Psoas muscle (tissue), 8 donors: ENCODE data around the gene ASTL. TPM values are rescaled to one million over a fixed set of nuclear protein-coding genes. Genes with fewer than 3 reads are reported as not detected.

Source experiments
- ATAC-seq, 4 donors: fragments of 200-7000 bp; cut with Tn5 transposase; one replicate each; pipeline ENCODE4 v1.9.1; 2020; ENCODE audit warnings: moderate library complexity in 3 of 4, mild to moderate bottlenecking in 2 of 4
- DNase-seq, 2 donors: peaks; one replicate each; pipeline ENCODE4 v3.0.0-alpha.2; 2020
- H3K27ac ChIP-seq: fragments of 200-600 bp; one replicate; pipeline ENCODE4 v1.8.0; 2022
- H3K27me3 ChIP-seq, 3 donors: fragments of 200-600 bp in 1 of 3; one replicate each; pipeline versions ENCODE4 v1.6.1 to v1.8.0; 2013 to 2022; ENCODE audit warnings: low read length in 2 of 3, mild to moderate bottlenecking in 2 of 3, moderate library complexity in 1 of 3; ENCODE audit not compliant: insufficient read depth in 3 of 3
- H3K36me3 ChIP-seq, 2 donors: fragments of 200-600 bp in 1 of 2; one replicate each; pipeline versions ENCODE4 v1.6.1 to v1.8.0; 2013 to 2022; ENCODE audit warnings: low read depth in 1 of 2, mild to moderate bottlenecking in 1 of 2, moderate library complexity in 1 of 2; ENCODE audit not compliant: insufficient read depth in 1 of 2
- H3K4me1 ChIP-seq: fragments of 200-600 bp; one replicate; pipeline ENCODE4 v1.8.0; 2022
- H3K4me3 ChIP-seq: fragments of 200-600 bp; one replicate; pipeline ENCODE4 v1.8.0; 2022; ENCODE audit warnings: mild to moderate bottlenecking
- H3K9me3 ChIP-seq: fragments of 200-600 bp; one replicate; pipeline ENCODE4 v1.8.0; 2022
- CTCF ChIP-seq: fragments of 200-600 bp; IDR thresholded peaks from one replicate; pipeline ENCODE4 v1.8.0; 2022; ENCODE audit warnings: antibody characterized with exemption
- WGBS, 3 donors: extraction: QIAGEN DNeasy Blood & Tissue Kit; methylation state at CpG; one replicate each; pipeline versions ENCODE4 v1.1.6 to v1.1.7; 2013; 5-methylcytosine and 5-hydroxymethylcytosine counted together
- intact Hi-C, 2 donors: fragments of 100-400 bp; cut with DNase I; formaldehyde crosslinking; loops; one replicate each; pipeline versions ENCODE4 v1.11.0 to v1.14.2; 2022
- polyA plus RNA-seq, 3 donors: library from polyadenylated mRNA; stranded (reverse); fragments of 200-250 nt; gene quantifications; one replicate each; pipeline ENCODE4 v1.2.3, GENCODE V29; 2013
- total RNA-seq, 4 donors: library from RNA; stranded (reverse); fragmentation: NEBNext Ultra II Directional in 2 of 4; extraction: Animal tissue kit (Norgen Biotek cat#: 25700) in 2 of 4; gene quantifications; one replicate each; pipeline versions ENCODE4 v1.2.1 to v1.2.4, GENCODE V29; 2021 to 2023
- donor health status: healthy with polysubstance abuse.
- donor health status: DM: no; HTN: no; CAD: no; lungs with moderate emphysema.
- donor health status: Bipolar disorder and iron deficiency.
- donor health status: healthy.
- donor health status: DM: yes; HTN: yes; CAD: no.
- donor health status: DM: no; HTN: no; CAD: no.
- donor health status: DM: no; HTN: no; CAD: no.
- donor health status: DM: yes; HTN: yes; CAD: no.

ASTL gene
- total and polyA plus RNA-seq, 7 donors = 0.03 TPM; not detected in 6

- Histone ChIP-seq H3K9me3 (no peaks in the 10 kb centered on the region), H3K36me3 (no peaks in the 10 kb centered on the region), H3K4me1 (peaks cover 6% of the 10 kb centered on the region), H3K4me3 (no peak overlapping the region), H3K27me3 (peaks cover 0 to 23% (median 0%) of the 10 kb centered on the region in 3 donors), H3K27ac (no peak overlapping the region)
- ATAC-seq = peak; percentile 56 to 83 (median 68)
- intact Hi-C loops = loop anchor here (10.0 kb wide), 1 partner anchor 94 kb away; no protein-coding TSS in a partner anchor
- whole genome bisulfite sequencing, 3 donors = 42 to 52% (median 42%) methylated on average over 12 to 13 of the region's 13 CpGs
- DNase-seq = no peak
- no peak for TF ChIP-seq CTCF
Observed at GRCh38 chr2:96118698-96119388, 19.5 kb downstream of the ASTL start.

- H3K9me3 ChIP-seq = no peaks in the 10 kb centered on the region
- intact Hi-C loops = loop anchor here (10.0 kb wide), 1 partner anchor 93 kb away; no protein-coding TSS in a partner anchor
- no peak overlapping the region for H3K27ac ChIP-seq
- peaks cover 0 to 23% (median 0%) of the 10 kb centered on the region in 3 donors for H3K27me3 ChIP-seq
- TF ChIP-seq CTCF = no peak
- WGBS, 3 donors = 39 to 56% (median 43%) methylated on average over 16 to 17 of the region's 17 CpGs
- H3K4me3 ChIP-seq = no peak overlapping the region
- DNase-seq (no peak), ATAC-seq (peak in 2 of 4 donors; percentile 1 to 12)
- H3K36me3 ChIP-seq = no peaks in the 10 kb centered on the region
- H3K4me1 ChIP-seq = peaks cover 6% of the 10 kb centered on the region
Observed at GRCh38 chr2:96117701-96118588, 20.4 kb downstream of the ASTL start.

GRCh38 chr2:96116879-96117533 lies 21.3 kb downstream of the ASTL start:
- Histone ChIP-seq H3K36me3 (no peaks in the 10 kb centered on the region), H3K27ac (no peak overlapping the region), H3K4me1 (peaks cover 6% of the 10 kb centered on the region), H3K27me3 (peaks cover 0 to 23% (median 0%) of the 10 kb centered on the region in 3 donors), H3K4me3 (peak overlapping the region; percentile 66), H3K9me3 (no peaks in the 10 kb centered on the region)
- peak; percentile 87 for TF ChIP-seq CTCF
- intact Hi-C loops = loop anchor here (10.0 kb wide), 1 partner anchor 92 kb away; no protein-coding TSS in a partner anchor
- ATAC-seq (peak; percentile 76 to 90 (median 81)), DNase-seq (peak; percentile 55 to 67)
- WGBS, 3 donors = 2 to 5% (median 3%) methylated on average over 23 to 62 of the region's 62 CpGs

GRCh38 chr2:96116424-96116878 lies 21.9 kb downstream of the ASTL start, which contains the start of gene ADRA2B:
Gene ADRA2B, minus strand, starts transcription at chr2:96116571. Its CDS starts 422 bp downstream, at chr2:96116149.
- Histone ChIP-seq H3K4me1 (peaks cover 6% of the 10 kb centered on the region), H3K27ac (peak within 1 kb of the TSS; percentile 4), H3K27me3 (peaks cover 0 to 23% (median 0%) of the 10 kb centered on the region in 3 donors), H3K9me3 (no peaks in the 10 kb centered on the region), H3K4me3 (peak within 1 kb of the TSS; percentile 66), H3K36me3 (no peaks in the 10 kb centered on the region)
- WGBS, 3 donors = 0 to 1% (median 1%) methylated on average over 18 to 64 of the region's 64 CpGs
- no peak for TF ChIP-seq CTCF
- DNase-seq (peak in 1 of 2 donors; percentile 60), ATAC-seq (peak in 2 of 4 donors; percentile 20 to 34)
- intact Hi-C loops = loop anchor here (10.0 kb wide), 1 partner anchor 92 kb away; no protein-coding TSS in a partner anchor
